Measurements from ENCODE around the gene SNU13. TPM values are rescaled to one million over a fixed set of nuclear protein-coding genes. Genes with fewer than 3 reads are reported as not detected.

Gene SNU13
- 109 and 122 TPM in 2 replicates for total RNA-seq (2012; rRNA removed)
- 185 and 235 TPM in 2 replicates for polyA plus RNA-seq (2012; rRNA removed)
- 164 and 201 TPM in 2 replicates for polyA plus RNA-seq (2012; cell fraction: cytosol; rRNA removed)
- polyA plus RNA-seq (2012; cell fraction: nucleus; rRNA removed; ENCODE audit: low replicate concordance): 57.5 and 76.0 TPM in 2 replicates
- percentile 80 among the genes with signal in this experiment for Bru-seq, nascent RNA
- BruChase-seq, experiment 1, labeled RNA remaining after a 6-hour chase: percentile 81 among the genes with signal in this experiment
- percentile 65 among the genes with signal in this experiment for BruChase-seq, experiment 2, labeled RNA remaining after a 2-hour chase
- long read RNA-seq, transcript SNU13-201 (3 exons, 877 nt): minor isoform, 20 of 106 reads
- long read RNA-seq, transcript SNU13-202 (3 exons, 1,503 nt): major isoform, 69 of 106 reads
- long read RNA-seq, partial matches to known transcripts: 13 of 106 reads
- long read RNA-seq, other reads (novel, unspliced or antisense): 4 of 106 reads

GRCh38 chr22:41688365-41689211 lies at the start of gene SNU13:
SNU13 (minus strand) TSS chr22:41688867; CDS start chr22:41688796, 71 bp downstream.
- Histone ChIP-seq H2BK20ac (ENCODE audit: low read depth, low read length) (no peak within 1 kb of the TSS), H3K27me3 (ENCODE audit: control insufficient read depth, insufficient read depth, low read length) (no peaks in the 10 kb centered on the region), H3K79me1 (ENCODE audit: low read depth in 1 of 2, low read length in 2 of 2) (peaks cover 0 to 23% of the 10 kb centered on the region in 2 experiments; a peak in 2 of 4 replicates), H2AK9ac (replicated peaks; ENCODE audit: low read depth, low read length, poor library complexity) (peak within 1 kb of the TSS; percentile 97), H4K8ac (ENCODE audit: low read depth in 2 of 2, low read length in 2 of 2) (peak within 1 kb of the TSS; percentile 89 to 93), H3K14ac (replicated peaks; ENCODE audit: low read depth, low read length) (peak within 1 kb of the TSS; percentile 99), H2BK5ac (ENCODE audit: low read depth, low read length, poor library complexity, severe bottlenecking) (peak within 1 kb of the TSS; percentile 67), H3K9ac (ENCODE audit: low read depth, low read length) (peak within 1 kb of the TSS; percentile 82), H4K5ac (ENCODE audit: low read depth, low read length) (peak within 1 kb of the TSS; percentile 77), H3K27ac (ENCODE audit: insufficient read depth, low read length) (peak within 1 kb of the TSS; percentile 85), H4K20me1 (ENCODE audit: insufficient read depth, low read length) (peaks cover 14% of the 10 kb centered on the region), H3K9me1 (ENCODE audit: insufficient read depth, low read length) (no peaks in the 10 kb centered on the region; the same call in 1 of the 2 replicates), H2AFZ (replicated peaks; ENCODE audit: low read length, poor library complexity) (peak within 1 kb of the TSS; percentile 90), H3K23ac (ENCODE audit: low read depth, low read length) (peak within 1 kb of the TSS; percentile 100), H3K18ac (ENCODE audit: low read depth, low read length) (peak within 1 kb of the TSS; percentile 46; the same call in 1 of the 2 replicates), H3K4ac (ENCODE audit: low read depth, low read length) (peak within 1 kb of the TSS; percentile 78), H2BK120ac (ENCODE audit: low read depth, low read length) (peak within 1 kb of the TSS; percentile 41; the same call in 1 of the 2 replicates), H2AK5ac (ENCODE audit: low read depth, low read length) (peak within 1 kb of the TSS; percentile 90), H3K4me3 (ENCODE audit: insufficient read depth, low read depth, low read length) (peak within 1 kb of the TSS; percentile 88), H4K91ac (ENCODE audit: insufficient read depth, low read depth, low read length) (peak within 1 kb of the TSS; percentile 69; the same call in 1 of the 2 replicates), H2BK15ac (ENCODE audit: low read depth, low read length) (0 out of 3 replicates have a peak within 1 kb of the TSS, but pooled peaks have one; percentile 9), H3K4me1 (ENCODE audit: control insufficient read depth, insufficient read depth, low read length) (peaks cover 4% of the 10 kb centered on the region; the same call in 1 of the 2 replicates), H3K4me2 (ENCODE audit: low read depth, low read length) (peak within 1 kb of the TSS; percentile 91), H3K36me3 (ENCODE audit: control insufficient read depth, insufficient read depth, low read length) (peaks cover 3% of the 10 kb centered on the region; the same call in 1 of the 2 replicates), H3K9me3 (ENCODE audit: control insufficient read depth, insufficient read depth, low read length) (no peaks in the 10 kb centered on the region), H3K56ac (ENCODE audit: extremely low read depth, insufficient read depth, low read length) (peak within 1 kb of the TSS; percentile 80)
- ATAC-seq (ENCODE audit: low read depth): peak; percentile 94
- DNase-seq: peak; percentile 92
- in situ Hi-C loops (cut with MboI; ENCODE audit: low sequenced_read_pairs) (no loop called here), dilution Hi-C loops (cut with HindIII; ENCODE audit: low sequenced_read_pairs, unreplicated experiment) (no loop called here), intact Hi-C loops (cut with micrococcal nuclease) (no loop called here)
- 0% methylated on average over 21 of the region's 62 CpGs; no CpG with 5 or more reads in 1 of the 2 experiments for WGBS, 2 experiments (ENCODE audit: extremely low coverage in 2 of 2, insufficient read length in 1 of 2)
- POLR2A ChIA-PET (ENCODE audit: unreplicated experiment): interaction anchor here (0.7 to 1.1 kb wide), 2 partner anchors 8 to 111 kb away, joined by 3 to 4 read pairs; no protein-coding TSS in a partner anchor
- BruUV-seq (replicated peaks): no TSS peak
- CTCF ChIA-PET: interaction anchor here (3.8 kb wide), 1 partner anchor 9 kb away, joined by 23 read pairs; no protein-coding TSS in a partner anchor
- TF ChIP-seq MAZ (IDR thresholded peaks at IDR 0.05; ENCODE audit: borderline replicate concordance, low read depth, low read length): peak; percentile 99
- peak; percentile 54; the same call in 1 of the 2 replicates for TF ChIP-seq MXI1 (IDR thresholded peaks at IDR 0.05; ENCODE audit: borderline replicate concordance, low read depth, low read length)
- TF ChIP-seq RCOR1 (IDR thresholded peaks at IDR 0.05; ENCODE audit: insufficient replicate concordance, low read length): no peak
- no peak for TF ChIP-seq ELK1 (IDR thresholded peaks at IDR 0.05; ENCODE audit: borderline replicate concordance, low read depth, low read length)
- no peak for TF ChIP-seq RFX5 (IDR thresholded peaks at IDR 0.05; ENCODE audit: low read depth, low read length)
- TF ChIP-seq USF2 (IDR thresholded peaks at IDR 0.05; ENCODE audit: low read depth, low read length): no peak; the same call in 1 of the 2 replicates
- peak; percentile 77 for TF ChIP-seq MAFK (IDR thresholded peaks at IDR 0.05; ENCODE audit: low read depth, low read length)
- TF ChIP-seq POLR2A (IDR thresholded peaks at IDR 0.05; ENCODE audit: low read depth, low read length): peak; percentile 84
- TF ChIP-seq CHD1 (IDR thresholded peaks at IDR 0.05; ENCODE audit: low read depth, low read length): no peak
- peak; percentile 86 for TF ChIP-seq BHLHE40 (IDR thresholded peaks at IDR 0.05; ENCODE audit: low read depth, low read length)
- no peak for TF ChIP-seq CEBPB (IDR thresholded peaks at IDR 0.05; ENCODE audit: low read depth, low read length)
- TF ChIP-seq RAD21 (IDR thresholded peaks at IDR 0.05; ENCODE audit: low read length): no peak
- TF ChIP-seq NFE2L2 (IDR thresholded peaks at IDR 0.05; ENCODE audit: low read depth, low read length): no peak

Data from IMR-90 (cell line).